GM12878 (cell line): ENCODE data around the gene OR10A3. TPM values are rescaled to one million over a fixed set of nuclear protein-coding genes. Genes with fewer than 3 reads are reported as not detected.

ENCODE experiments used
- polyA plus RNA-seq, 11 experiments: library from polyadenylated mRNA; depleted of rRNA in 4 of 11; unstranded in 6 of 11; stranded (reverse) in 5 of 11; fragments of >200 nt; fragmentation: Nextera tagmentation in 4 of 11; fragmentation: Illumina TruSeq in 1 of 11; extraction: Ambion mirVana in 4 of 11; extraction: Trizol in 1 of 11; gene quantifications; 1 replicate in 1 of 11; 2 replicates in 10 of 11; pipeline versions ENCODE4 v1.2.1 to v1.2.3, GENCODE V29; 2011 to 2016; ENCODE audit warnings: inconsistent platforms in 2 of 11, missing spikeins in 2 of 11, low read depth in 1 of 11
- small RNA-seq: library from RNA; depleted of rRNA; stranded (forward); fragments of <200 nt; gene quantifications from one replicate; pipeline ENCODE3, GENCODE V24; 2014
- total RNA-seq, 4 experiments: library from RNA; depleted of rRNA in 3 of 4; stranded (reverse); fragments of >200 nt in 3 of 4; fragmentation: Illumina TruSeq in 1 of 4; extraction: Trizol in 1 of 4; gene quantifications; 2 replicates each; pipeline versions ENCODE4 v1.2.1 to v1.2.3, GENCODE V29; 2013 to 2021

The OR10A3 gene
- total and polyA plus RNA-seq, 10 of the 15 experiments (the other 5 are each of a cell fraction or from before 2014, with no cell fraction given), result 0.04 TPM; not detected in 9

Small RNA genes within 50 kb of the gene (small RNA-seq; reads per million reads assigned to genes)
- gene COX6CP5, result not detected
- not detected for gene RNU6-943P

Other genes starting within 250 kb of the OR10A3 start
Only the 7 nearest of the 8 such genes appear.
- not detected in 2 replicates for gene OR5P2, start 144.8 kb downstream of the OR10A3 start, total RNA-seq (2014; rRNA removed)
- gene OR5P2, start 144.8 kb downstream of the OR10A3 start, total RNA-seq (2014; rRNA removed; fragmentation: Illumina TruSeq; extraction: Trizol), result not detected in 2 replicates
- not detected in 2 replicates for gene OR5P2, start 144.8 kb downstream of the OR10A3 start, total RNA-seq (2021)
- gene OR5P2, start 144.8 kb downstream of the OR10A3 start, polyA plus RNA-seq (2011; rRNA removed), result not detected in 2 replicates
- gene OR5P2, start 144.8 kb downstream of the OR10A3 start, polyA plus RNA-seq (2014; fragmentation: Illumina TruSeq; extraction: Trizol), result not detected in 2 replicates
- not detected for gene OR5P2, start 144.8 kb downstream of the OR10A3 start, polyA plus RNA-seq (2014; fragmentation: Nextera tagmentation; extraction: Ambion mirVana)
- gene OR5P2, start 144.8 kb downstream of the OR10A3 start, polyA plus RNA-seq (2014; rRNA removed), result not detected in 2 replicates
- not detected for gene OR5P2, start 144.8 kb downstream of the OR10A3 start, polyA plus RNA-seq (2016; fragmentation: Nextera tagmentation; extraction: Ambion mirVana)
- gene OR5P3, start 110.9 kb downstream of the OR10A3 start, total RNA-seq (2014; rRNA removed), result not detected in 2 replicates
- not detected in 2 replicates for gene OR5P3, start 110.9 kb downstream of the OR10A3 start, total RNA-seq (2014; rRNA removed; fragmentation: Illumina TruSeq; extraction: Trizol)
- gene OR5P3, start 110.9 kb downstream of the OR10A3 start, total RNA-seq (2021), result not detected in 2 replicates
- gene OR5P3, start 110.9 kb downstream of the OR10A3 start, polyA plus RNA-seq (2011; rRNA removed), result not detected in 2 replicates
- gene OR5P3, start 110.9 kb downstream of the OR10A3 start, polyA plus RNA-seq (2014; fragmentation: Illumina TruSeq; extraction: Trizol), result not detected in 2 replicates
- not detected for gene OR5P3, start 110.9 kb downstream of the OR10A3 start, polyA plus RNA-seq (2014; fragmentation: Nextera tagmentation; extraction: Ambion mirVana)
- not detected in 2 replicates for gene OR5P3, start 110.9 kb downstream of the OR10A3 start, polyA plus RNA-seq (2014; rRNA removed)
- gene OR5P3, start 110.9 kb downstream of the OR10A3 start, polyA plus RNA-seq (2016; fragmentation: Nextera tagmentation; extraction: Ambion mirVana), result not detected
- not detected in 2 replicates for gene OR10A6, start 10.4 kb downstream of the OR10A3 start, total RNA-seq (2014; rRNA removed)
- gene OR10A6, start 10.4 kb downstream of the OR10A3 start, total RNA-seq (2014; rRNA removed; fragmentation: Illumina TruSeq; extraction: Trizol), result not detected in 2 replicates
- gene OR10A6, start 10.4 kb downstream of the OR10A3 start, total RNA-seq (2021), result not detected in 2 replicates
- not detected in 2 replicates for gene OR10A6, start 10.4 kb downstream of the OR10A3 start, polyA plus RNA-seq (2011; rRNA removed)
- gene OR10A6, start 10.4 kb downstream of the OR10A3 start, polyA plus RNA-seq (2014; fragmentation: Illumina TruSeq; extraction: Trizol), result not detected in 2 replicates
- not detected for gene OR10A6, start 10.4 kb downstream of the OR10A3 start, polyA plus RNA-seq (2014; fragmentation: Nextera tagmentation; extraction: Ambion mirVana)
- gene OR10A6, start 10.4 kb downstream of the OR10A3 start, polyA plus RNA-seq (2014; rRNA removed), result not detected in 2 replicates
- not detected for gene OR10A6, start 10.4 kb downstream of the OR10A3 start, polyA plus RNA-seq (2016; fragmentation: Nextera tagmentation; extraction: Ambion mirVana)
- gene NLRP10, start 23.7 kb upstream of the OR10A3 start, total RNA-seq (2014; rRNA removed), result not detected in 2 replicates
- not detected in 2 replicates for gene NLRP10, start 23.7 kb upstream of the OR10A3 start, total RNA-seq (2014; rRNA removed; fragmentation: Illumina TruSeq; extraction: Trizol)
- not detected in 2 replicates for gene NLRP10, start 23.7 kb upstream of the OR10A3 start, total RNA-seq (2021)
- 0.04 TPM in 1 of 2 replicates, not detected in the other for gene NLRP10, start 23.7 kb upstream of the OR10A3 start, polyA plus RNA-seq (2011; rRNA removed)
- gene NLRP10, start 23.7 kb upstream of the OR10A3 start, polyA plus RNA-seq (2014; fragmentation: Illumina TruSeq; extraction: Trizol), result not detected in 2 replicates
- not detected for gene NLRP10, start 23.7 kb upstream of the OR10A3 start, polyA plus RNA-seq (2014; fragmentation: Nextera tagmentation; extraction: Ambion mirVana)
- not detected in 2 replicates for gene NLRP10, start 23.7 kb upstream of the OR10A3 start, polyA plus RNA-seq (2014; rRNA removed)
- gene NLRP10, start 23.7 kb upstream of the OR10A3 start, polyA plus RNA-seq (2016; fragmentation: Nextera tagmentation; extraction: Ambion mirVana), result not detected
- 371 and 461 TPM in 2 replicates for gene EIF3F, start 45.6 kb upstream of the OR10A3 start, total RNA-seq (2014; rRNA removed)
- 208 and 214 TPM in 2 replicates for gene EIF3F, start 45.6 kb upstream of the OR10A3 start, total RNA-seq (2014; rRNA removed; fragmentation: Illumina TruSeq; extraction: Trizol)
- gene EIF3F, start 45.6 kb upstream of the OR10A3 start, total RNA-seq (2021), result 363 and 377 TPM in 2 replicates
- gene EIF3F, start 45.6 kb upstream of the OR10A3 start, polyA plus RNA-seq (2011; rRNA removed), result 92.5 and 112 TPM in 2 replicates
- 317 and 323 TPM in 2 replicates for gene EIF3F, start 45.6 kb upstream of the OR10A3 start, polyA plus RNA-seq (2014; fragmentation: Illumina TruSeq; extraction: Trizol)
- 100 to 1,000 TPM in 1 of 2 experiments, 10 to 100 TPM in 1; 81.3 to 226 TPM for gene EIF3F, start 45.6 kb upstream of the OR10A3 start, polyA plus RNA-seq (2014; fragmentation: Nextera tagmentation; extraction: Ambion mirVana)
- gene EIF3F, start 45.6 kb upstream of the OR10A3 start, polyA plus RNA-seq (2014; rRNA removed), result 211 and 259 TPM in 2 replicates
- gene EIF3F, start 45.6 kb upstream of the OR10A3 start, polyA plus RNA-seq (2016; fragmentation: Nextera tagmentation; extraction: Ambion mirVana), result 100 to 1,000 TPM; 158 to 177 TPM
- not detected in 2 replicates for gene TUB, start 139.5 kb upstream of the OR10A3 start, total RNA-seq (2014; rRNA removed)
- gene TUB, start 139.5 kb upstream of the OR10A3 start, total RNA-seq (2014; rRNA removed; fragmentation: Illumina TruSeq; extraction: Trizol), result not detected in 2 replicates
- gene TUB, start 139.5 kb upstream of the OR10A3 start, total RNA-seq (2021), result 0.13 TPM in 1 of 2 replicates, not detected in the other
- gene TUB, start 139.5 kb upstream of the OR10A3 start, polyA plus RNA-seq (2011; rRNA removed), result 0.01 and 0.04 TPM in 2 replicates
- 0.01 TPM in 1 of 2 replicates, not detected in the other for gene TUB, start 139.5 kb upstream of the OR10A3 start, polyA plus RNA-seq (2014; fragmentation: Illumina TruSeq; extraction: Trizol)
- gene TUB, start 139.5 kb upstream of the OR10A3 start, polyA plus RNA-seq (2014; fragmentation: Nextera tagmentation; extraction: Ambion mirVana), result under 1 TPM in 1 of 2 experiments, not detected in 1; 0.06 TPM
- 0.01 TPM in 1 of 2 replicates, not detected in the other for gene TUB, start 139.5 kb upstream of the OR10A3 start, polyA plus RNA-seq (2014; rRNA removed)
- not detected for gene TUB, start 139.5 kb upstream of the OR10A3 start, polyA plus RNA-seq (2016; fragmentation: Nextera tagmentation; extraction: Ambion mirVana)
- 1.9 and 2.0 TPM in 2 replicates for gene RIC3, start 227.3 kb upstream of the OR10A3 start, total RNA-seq (2014; rRNA removed)
- gene RIC3, start 227.3 kb upstream of the OR10A3 start, total RNA-seq (2014; rRNA removed; fragmentation: Illumina TruSeq; extraction: Trizol), result 2.3 and 2.8 TPM in 2 replicates
- 2.1 and 2.9 TPM in 2 replicates for gene RIC3, start 227.3 kb upstream of the OR10A3 start, total RNA-seq (2021)
- 8.9 and 13.0 TPM in 2 replicates for gene RIC3, start 227.3 kb upstream of the OR10A3 start, polyA plus RNA-seq (2011; rRNA removed)
- gene RIC3, start 227.3 kb upstream of the OR10A3 start, polyA plus RNA-seq (2014; fragmentation: Illumina TruSeq; extraction: Trizol), result 3.2 and 4.7 TPM in 2 replicates
- 1 to 10 TPM in 1 of 2 experiments, under 1 TPM in 1; 0.90 to 1.3 TPM for gene RIC3, start 227.3 kb upstream of the OR10A3 start, polyA plus RNA-seq (2014; fragmentation: Nextera tagmentation; extraction: Ambion mirVana)
- 4.1 and 4.2 TPM in 2 replicates for gene RIC3, start 227.3 kb upstream of the OR10A3 start, polyA plus RNA-seq (2014; rRNA removed)
- gene RIC3, start 227.3 kb upstream of the OR10A3 start, polyA plus RNA-seq (2016; fragmentation: Nextera tagmentation; extraction: Ambion mirVana), result 1 to 10 TPM; 1.4 to 1.9 TPM